GM19035 (cell line): ENCODE data around the gene ARID1B.
"Not testable (repeated sequence)": the region's sequence is repeated elsewhere in the genome, so short reads cannot be mapped to it uniquely, and the experiment has no call there.

Source experiments
- ATAC-seq: cut with Tn5 transposase; IDR thresholded peaks from one replicate; pipeline ENCODE4 v1.9.1; 2021; ENCODE audit not compliant: unreplicated experiment

ARID1B gene

GRCh38 chr6:157038610-157039009 lies 261.4 kb downstream of the ARID1B start:
- ATAC-seq: no peak

GRCh38 chr6:157039639-157040038 lies 262.5 kb downstream of the ARID1B start:
- not testable (repeated sequence) for ATAC-seq

GRCh38 chr6:157040191-157040590 lies 263.0 kb downstream of the ARID1B start:
- no peak for ATAC-seq

GRCh38 chr6:157045831-157046454 lies 268.8 kb downstream of the ARID1B start:
- ATAC-seq: no peak

- no peak for ATAC-seq
Measured at GRCh38 chr6:157046776-157047175, 269.6 kb downstream of the ARID1B start.

DNA sequence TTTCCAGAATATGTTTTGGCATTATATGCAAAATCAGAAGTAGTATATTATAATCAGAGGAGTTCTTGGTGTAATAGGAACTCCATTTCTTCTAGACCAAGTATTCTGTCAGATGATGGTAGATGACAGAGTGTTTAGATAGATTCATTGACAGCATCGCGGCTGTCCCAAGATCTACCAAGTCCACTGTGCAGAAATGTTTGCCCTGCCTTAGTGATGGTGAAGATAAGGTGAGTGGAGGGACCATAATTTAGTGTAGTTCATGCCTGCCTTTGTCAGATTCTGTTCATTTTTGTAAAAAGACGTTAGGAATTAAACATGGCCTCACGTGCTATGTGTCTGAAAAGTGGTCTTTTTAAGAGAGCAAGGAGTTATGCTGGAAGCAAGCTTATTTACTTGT lies 270.1 kb downstream of the ARID1B start:
- ATAC-seq: no peak

- no peak for ATAC-seq
Measured at GRCh38 chr6:157047951-157048350, 270.8 kb downstream of the ARID1B start.

DNA sequence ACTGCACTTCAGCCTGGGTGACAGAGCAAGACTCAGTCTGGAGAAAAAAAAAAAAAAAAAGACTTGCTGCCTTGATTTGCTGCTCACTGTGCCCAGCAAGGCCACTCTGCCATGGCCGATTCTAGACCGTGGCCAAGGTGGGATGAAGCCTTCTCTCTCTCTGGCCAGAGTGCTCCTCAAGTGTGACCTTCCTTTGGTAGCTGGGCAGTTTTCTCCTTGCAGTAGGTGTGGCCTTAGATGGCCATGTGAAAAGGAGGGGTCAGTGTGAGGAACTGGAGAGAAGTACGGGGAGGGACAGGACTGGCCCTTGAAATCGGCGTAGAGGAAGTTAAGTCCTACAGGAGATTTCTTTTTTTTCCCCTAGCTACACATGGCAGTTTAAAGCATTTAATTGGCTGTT lies 272.0 kb downstream of the ARID1B start:
- no peak for ATAC-seq

DNA sequence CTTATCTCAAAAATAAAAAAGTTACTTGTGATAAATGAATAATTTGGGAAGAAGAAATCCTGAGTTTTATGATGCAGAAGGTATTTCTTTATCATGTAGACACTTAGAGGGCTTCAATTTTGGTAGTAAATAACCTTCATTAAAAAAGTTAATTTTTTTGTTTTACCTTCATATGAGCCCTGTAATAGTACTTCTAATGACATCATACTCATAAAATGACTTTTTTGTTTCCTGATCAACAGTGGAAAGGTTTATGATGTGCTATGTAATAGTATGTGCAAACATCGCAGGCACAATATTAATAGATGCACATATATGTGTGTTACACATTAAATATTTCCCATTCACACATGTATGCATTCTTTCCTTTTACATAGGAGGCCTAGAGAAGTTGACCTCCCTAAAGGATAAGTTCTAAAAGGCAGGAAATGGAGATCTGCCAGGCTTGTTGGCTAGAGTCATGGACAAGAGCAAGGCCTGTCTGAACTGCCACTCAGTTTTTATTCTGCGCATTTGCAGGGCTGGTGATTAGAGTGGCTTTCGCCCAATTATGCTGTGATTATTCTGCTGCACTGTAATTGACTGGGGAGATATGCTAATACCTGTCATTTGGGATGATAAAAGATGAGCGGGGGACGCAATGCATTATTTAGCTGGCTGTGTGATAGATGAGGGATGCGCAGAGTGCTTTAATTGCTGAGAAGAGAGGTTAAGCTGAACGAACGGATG lies 273.5 kb downstream of the ARID1B start:
- ATAC-seq: no peak

DNA sequence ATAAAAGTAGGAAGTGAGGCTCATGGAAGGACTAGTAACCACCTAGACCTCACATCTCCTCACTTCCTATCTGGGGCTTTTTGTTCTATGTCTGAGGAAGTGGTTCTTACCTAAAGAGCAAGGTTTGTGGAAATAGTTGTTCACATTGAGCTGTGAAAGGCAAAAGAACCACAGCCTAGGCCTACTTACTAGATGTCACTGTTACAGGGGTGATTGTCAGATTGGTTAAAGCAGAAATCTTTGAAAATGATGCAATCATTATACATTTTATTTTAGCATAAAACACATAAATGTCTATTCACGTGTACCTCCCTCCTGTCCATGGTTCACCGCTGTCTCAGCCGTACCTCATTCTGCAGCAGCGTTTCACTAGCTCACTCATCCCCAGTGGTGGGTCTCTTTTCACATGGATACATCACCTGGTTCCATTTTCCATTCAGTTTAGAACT lies 277.4 kb downstream of the ARID1B start:
- no peak for ATAC-seq

DNA sequence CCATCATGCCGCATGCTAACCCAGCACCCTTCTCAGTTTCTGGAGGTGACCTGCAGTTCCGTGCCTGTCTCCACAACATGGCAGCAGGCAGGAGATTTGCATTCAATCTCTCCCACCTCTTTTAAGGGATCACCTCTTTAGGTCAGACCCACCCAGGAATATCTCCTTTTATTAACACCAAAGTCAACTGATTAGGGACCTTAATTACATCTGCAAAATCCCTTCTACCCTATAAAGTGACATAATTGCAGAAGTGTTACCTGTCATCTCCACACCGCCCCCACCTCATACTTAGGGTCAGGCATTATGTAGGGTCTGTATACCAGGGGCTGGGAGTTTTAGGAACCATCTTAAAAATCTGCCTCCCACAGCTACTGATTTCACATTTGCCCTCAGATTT lies 278.7 kb downstream of the ARID1B start:
- no peak for ATAC-seq

GRCh38 chr6:157056275-157056674 lies 279.1 kb downstream of the ARID1B start:
- ATAC-seq: peak; percentile 56

GRCh38 chr6:157058574-157058973 lies 281.4 kb downstream of the ARID1B start:
- ATAC-seq: peak; percentile 50

- no peak for ATAC-seq
Measured at GRCh38 chr6:157059781-157060180, 282.6 kb downstream of the ARID1B start.

GRCh38 chr6:157060440-157060952 lies 283.3 kb downstream of the ARID1B start:
- no peak for ATAC-seq

GRCh38 chr6:157061770-157062594 lies 284.8 kb downstream of the ARID1B start:
- no peak for ATAC-seq

- ATAC-seq: no peak
Measured at GRCh38 chr6:157063176-157063905, 286.2 kb downstream of the ARID1B start.

DNA sequence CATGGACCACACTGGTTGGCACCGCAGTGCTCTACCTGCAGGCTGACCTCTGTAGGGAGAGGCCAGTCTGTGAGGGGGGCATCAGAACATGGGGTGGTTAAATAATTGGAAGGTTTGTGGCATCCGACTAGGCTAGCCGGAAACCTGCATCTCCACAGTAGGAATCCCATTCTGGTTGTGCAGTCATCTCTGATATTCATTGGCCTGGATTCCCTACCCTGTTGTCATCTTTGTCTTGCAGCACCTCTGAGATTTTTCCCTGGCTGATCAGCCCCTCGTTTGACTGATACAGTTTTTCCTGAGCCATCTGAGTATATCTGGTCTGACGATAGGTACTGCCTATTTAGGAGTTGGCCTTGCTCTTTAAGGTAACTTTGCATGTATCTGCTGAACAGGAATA lies 286.7 kb downstream of the ARID1B start:
- no peak for ATAC-seq

DNA sequence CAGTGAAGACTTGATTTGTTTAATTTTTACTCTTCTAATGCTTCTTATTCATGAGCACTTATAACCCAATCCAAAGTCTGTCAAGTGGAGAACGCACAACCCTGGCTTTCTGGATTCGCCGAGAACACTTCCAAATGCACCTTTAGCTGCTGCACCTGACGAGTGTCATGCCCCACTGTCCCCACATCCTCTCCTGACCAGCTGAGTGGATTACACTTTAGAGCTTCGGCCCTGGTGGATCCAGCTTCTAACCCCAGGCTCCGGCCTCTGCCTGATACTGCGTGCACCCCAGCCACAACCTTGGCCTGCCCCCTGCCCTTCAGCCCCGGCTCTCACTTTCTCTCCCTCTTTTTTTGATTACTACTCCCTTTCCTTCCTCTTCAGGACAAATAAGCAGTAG lies 287.3 kb downstream of the ARID1B start:
- no peak for ATAC-seq

- ATAC-seq: no peak
Measured at GRCh38 chr6:157065366-157065765, 288.2 kb downstream of the ARID1B start.
